ENCODE measurements around the gene SLC37A2.

DNA sequence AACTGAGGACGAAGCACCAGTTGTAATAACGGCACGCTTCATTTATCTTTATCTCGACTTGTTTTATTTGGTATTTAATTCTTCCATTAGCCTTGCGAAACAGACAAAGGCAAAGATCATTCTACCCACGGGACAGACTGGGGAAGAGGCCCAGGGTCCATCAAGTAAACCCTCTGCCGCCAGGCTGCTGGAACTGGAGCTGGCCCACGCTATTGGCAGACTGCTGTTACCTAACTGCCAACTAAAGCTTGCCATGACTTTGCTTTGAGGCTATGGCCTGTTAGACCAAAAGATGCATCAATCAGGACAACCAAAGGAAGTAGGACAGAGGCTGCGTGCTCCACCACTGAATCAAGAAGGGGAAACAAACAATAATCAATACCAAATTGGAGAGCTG is 49.1 kb downstream of the SLC37A2 start:
- TF ChIP-seq POLR2A (IDR thresholded peaks at IDR 0.05) (no peak), POLR2AphosphoS5 (IDR thresholded peaks at IDR 0.05) (no peak)
- TF ChIP-seq, protein P1, sequence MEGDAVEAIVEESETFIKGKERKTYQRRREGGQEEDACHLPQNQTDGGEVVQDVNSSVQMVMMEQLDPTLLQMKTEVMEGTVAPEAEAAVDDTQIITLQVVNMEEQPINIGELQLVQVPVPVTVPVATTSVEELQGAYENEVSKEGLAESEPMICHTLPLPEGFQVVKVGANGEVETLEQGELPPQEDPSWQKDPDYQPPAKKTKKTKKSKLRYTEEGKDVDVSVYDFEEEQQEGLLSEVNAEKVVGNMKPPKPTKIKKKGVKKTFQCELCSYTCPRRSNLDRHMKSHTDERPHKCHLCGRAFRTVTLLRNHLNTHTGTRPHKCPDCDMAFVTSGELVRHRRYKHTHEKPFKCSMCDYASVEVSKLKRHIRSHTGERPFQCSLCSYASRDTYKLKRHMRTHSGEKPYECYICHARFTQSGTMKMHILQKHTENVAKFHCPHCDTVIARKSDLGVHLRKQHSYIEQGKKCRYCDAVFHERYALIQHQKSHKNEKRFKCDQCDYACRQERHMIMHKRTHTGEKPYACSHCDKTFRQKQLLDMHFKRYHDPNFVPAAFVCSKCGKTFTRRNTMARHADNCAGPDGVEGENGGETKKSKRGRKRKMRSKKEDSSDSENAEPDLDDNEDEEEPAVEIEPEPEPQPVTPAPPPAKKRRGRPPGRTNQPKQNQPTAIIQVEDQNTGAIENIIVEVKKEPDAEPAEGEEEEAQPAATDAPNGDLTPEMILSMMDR (IDR thresholded peaks at IDR 0.05): no peak
